Parathyroid adenoma (tissue), 2 donors: ENCODE measurements around the gene ZNF524.

Experiments
- H2AFZ ChIP-seq: fragments of 300-600 bp; sonication (generic); one replicate; pipeline ENCODE4 v1.7.0; 2017; ENCODE audit warnings: antibody characterized with exemption, mild to moderate bottlenecking
- H3K27ac ChIP-seq: fragments of 300-600 bp; sonication (generic); one replicate; pipeline ENCODE4 v1.7.0; 2017
- H3K27me3 ChIP-seq: fragments of 300-600 bp; sonication (generic); one replicate; pipeline ENCODE4 v1.7.0; 2017; ENCODE audit warnings: low read length; ENCODE audit not compliant: control insufficient read depth, insufficient read depth
- H3K36me3 ChIP-seq: fragments of 300-600 bp; sonication (generic); one replicate; pipeline ENCODE4 v1.7.0; 2017; ENCODE audit warnings: low read length; ENCODE audit not compliant: control insufficient read depth, insufficient read depth
- H3K4me1 ChIP-seq: fragments of 300-600 bp; sonication (generic); one replicate; pipeline ENCODE4 v1.7.0; 2017; ENCODE audit warnings: control low read depth
- H3K4me2 ChIP-seq: fragments of 300-600 bp; sonication (generic); one replicate; pipeline ENCODE4 v1.7.0; 2017; ENCODE audit warnings: low read length
- H3K4me3 ChIP-seq: fragments of 300-600 bp; sonication (generic); one replicate; pipeline ENCODE4 v1.7.0; 2017; ENCODE audit warnings: low read depth, low read length
- H3K79me2 ChIP-seq: fragments of 300-600 bp; sonication (generic); one replicate; pipeline ENCODE4 v1.7.0; 2017; ENCODE audit warnings: control low read depth
- H3K9ac ChIP-seq: fragments of 300-600 bp; sonication (generic); one replicate; pipeline ENCODE4 v1.7.0; 2017; ENCODE audit warnings: mild to moderate bottlenecking
- H3K9me3 ChIP-seq: fragments of 300-600 bp; sonication (generic); one replicate; pipeline ENCODE4 v1.7.0; 2017; ENCODE audit warnings: low read length; ENCODE audit not compliant: control insufficient read depth
- CTCF ChIP-seq: fragments of 300-600 bp; sonication (generic); IDR thresholded peaks from one replicate; pipeline ENCODE4 v1.7.0; 2017; ENCODE audit warnings: antibody characterized with exemption, mild to moderate bottlenecking
- donor health status: primary hyperparathyroidism.

Gene ZNF524

GRCh38 chr19:55638864-55639359 is 38.8 kb downstream of the ZNF524 start:
- Histone ChIP-seq H3K27me3 (no peaks in the 10 kb centered on the region), H3K9me3 (no peaks in the 10 kb centered on the region), H2AFZ (no peak overlapping the region), H3K27ac (peak overlapping the region; percentile 99), H3K4me1 (peaks cover 37% of the 10 kb centered on the region), H3K4me2 (no peak overlapping the region), H3K79me2 (peaks cover 32% of the 10 kb centered on the region), H3K9ac (no peak overlapping the region), H3K36me3 (no peaks in the 10 kb centered on the region), H3K4me3 (no peak overlapping the region)
- peak; percentile 26 for TF ChIP-seq CTCF

GRCh38 chr19:55640043-55640576 is 40.0 kb downstream of the ZNF524 start:
- Histone ChIP-seq H3K4me1 (peaks cover 42% of the 10 kb centered on the region), H3K27ac (peak overlapping the region; percentile 99), H3K4me2 (peak overlapping the region; percentile 79), H3K27me3 (no peaks in the 10 kb centered on the region), H3K4me3 (peak overlapping the region; percentile 75), H3K36me3 (no peaks in the 10 kb centered on the region), H2AFZ (peak overlapping the region; percentile 88), H3K9ac (peak overlapping the region; percentile 57), H3K9me3 (no peaks in the 10 kb centered on the region), H3K79me2 (peaks cover 29% of the 10 kb centered on the region)
- peak; percentile 75 for TF ChIP-seq CTCF

- peak within 1 kb of the TSS; percentile 79 for H3K4me2 ChIP-seq
- peak within 1 kb of the TSS; percentile 88 for H2AFZ ChIP-seq
- peak within 1 kb of the TSS; percentile 99 for H3K27ac ChIP-seq
- H3K36me3 ChIP-seq: no peaks in the 10 kb centered on the region
- no peaks in the 10 kb centered on the region for H3K27me3 ChIP-seq
- H3K4me3 ChIP-seq: peak within 1 kb of the TSS; percentile 75
- H3K4me1 ChIP-seq: peaks cover 42% of the 10 kb centered on the region
- TF ChIP-seq CTCF: no peak
- H3K79me2 ChIP-seq: peaks cover 24% of the 10 kb centered on the region
- no peaks in the 10 kb centered on the region for H3K9me3 ChIP-seq
- H3K9ac ChIP-seq: peak within 1 kb of the TSS; percentile 63
Observed at GRCh38 chr19:55640577-55641425, 40.7 kb downstream of the ZNF524 start, which contains the start of gene ZNF580. ZNF580 (plus strand) TSS chr19:55641002; CDS start chr19:55642509, 1,507 bp downstream.

- H3K79me2 ChIP-seq: peaks cover 16% of the 10 kb centered on the region
Observed at GRCh38 chr19:55641426-55642152, 41.5 kb downstream of the ZNF524 start.

More at GRCh38 chr19:55641426-55642152, 41.5 kb downstream of the ZNF524 start:
- H3K4me2 ChIP-seq: peak overlapping the region; percentile 79
- H3K9ac ChIP-seq: peak overlapping the region; percentile 63
- no peaks in the 10 kb centered on the region for H3K36me3 ChIP-seq
- no peaks in the 10 kb centered on the region for H3K9me3 ChIP-seq
- peaks cover 34% of the 10 kb centered on the region for H3K4me1 ChIP-seq
- H3K27ac ChIP-seq: peak overlapping the region; percentile 99
- no peaks in the 10 kb centered on the region for H3K27me3 ChIP-seq
- TF ChIP-seq CTCF: no peak
- H3K4me3 ChIP-seq: peak overlapping the region; percentile 75
- H2AFZ ChIP-seq: peak overlapping the region; percentile 88
